Mammary epithelial cell (primary cell): ENCODE results near the gene TMEM175.

Experiments
- CTCF ChIP-seq, 2 donors: IDR thresholded peaks in 1 of 2; conservative IDR thresholded peaks in 1 of 2; 2 replicates each; pipeline ENCODE4 v1.5.1; 2011 to 2012; ENCODE audit warnings: inconsistent platforms in 2 of 2, low read length in 2 of 2, mild to moderate bottlenecking in 2 of 2, control low read depth in 1 of 2, low read depth in 1 of 2; ENCODE audit not compliant: insufficient read depth in 1 of 2; ENCODE audit errors: extremely low read depth in 1 of 2
- EZH2 ChIP-seq: IDR thresholded peaks from 2 replicates; pipeline ENCODE4 v1.6.1; 2012; ENCODE audit warnings: low read length, inconsistent platforms, borderline replicate concordance

- no peak for TF ChIP-seq CTCF (conservative IDR thresholded peaks at IDR 0.05 in 1 of 2, IDR thresholded peaks at IDR 0.05 in 1 of 2; ENCODE audit: extremely low read depth in 1 of 2, insufficient read depth in 1 of 2, low read depth in 1 of 2, low read length in 2 of 2)
- no peak for TF ChIP-seq EZH2
Observed at GRCh38 chr4:889516-889915, 42.7 kb upstream of the TMEM175 start.
